K562 treated with DMSO at 1 percent for 4 hours (cell line): ENCODE results near the gene LDAH. TPM values are rescaled to one million over a fixed set of nuclear protein-coding genes. Genes with fewer than 3 reads are reported as not detected.

Experiments
- total RNA-seq: library from RNA; unstranded; fragments of 300-600 nt; gene quantifications from 2 replicates; pipeline ENCODE4 v1.2.3, GENCODE V29; 2022; ENCODE audit not compliant: insufficient read depth

The LDAH gene
- total RNA-seq = 11.1 and 16.7 TPM in 2 replicates

DNA sequence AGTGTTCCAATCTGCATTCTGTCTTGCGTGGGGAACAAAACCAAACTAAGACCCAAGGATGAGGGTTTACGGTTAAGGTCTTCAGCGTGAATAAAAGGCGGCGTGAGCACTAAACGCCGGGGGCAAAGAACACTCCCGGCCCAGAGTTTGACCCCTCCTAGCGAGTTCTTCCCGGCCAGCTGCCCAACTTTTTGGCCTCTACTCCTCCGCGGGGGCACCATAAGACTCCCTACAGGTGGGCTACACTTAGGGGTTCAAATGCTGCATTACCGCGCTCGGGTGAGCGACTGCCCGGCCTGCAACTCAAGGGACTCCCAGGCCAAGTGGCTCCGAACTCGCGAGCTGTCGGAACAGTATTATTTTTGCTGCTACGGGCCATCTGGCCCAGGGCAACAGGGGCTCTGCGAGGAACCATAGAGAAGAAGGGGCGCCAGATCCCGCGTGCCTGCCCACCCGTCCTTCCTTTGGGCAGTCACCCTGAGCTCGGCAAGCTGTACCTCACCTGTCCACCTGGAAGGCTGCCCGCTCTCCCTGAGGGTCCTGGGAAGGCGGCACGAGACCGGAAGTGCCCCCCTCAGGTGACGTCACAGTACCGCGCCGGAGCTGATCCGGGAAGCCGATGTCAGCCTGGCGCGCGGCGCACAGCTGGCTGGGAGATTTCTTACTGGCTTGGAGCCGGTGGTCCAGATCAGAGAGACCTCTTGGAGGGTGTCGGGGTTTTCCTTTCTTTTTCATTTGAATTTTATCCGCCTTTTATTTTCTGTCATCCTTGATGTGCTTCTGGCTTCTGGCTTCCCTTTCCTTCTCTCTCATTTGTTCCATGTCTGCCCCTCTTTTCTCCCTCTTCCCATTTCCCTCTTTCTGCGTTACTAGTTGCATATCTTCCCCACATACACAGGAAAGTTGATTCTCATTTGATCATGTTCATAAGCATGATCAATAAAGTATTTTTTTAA lies at the start of gene LDAH:
Gene LDAH, minus strand, starts transcription at position 567 of the 956 bp plus-strand sequence. CDS start 21,638 bp downstream, outside the sequence.

DNA sequence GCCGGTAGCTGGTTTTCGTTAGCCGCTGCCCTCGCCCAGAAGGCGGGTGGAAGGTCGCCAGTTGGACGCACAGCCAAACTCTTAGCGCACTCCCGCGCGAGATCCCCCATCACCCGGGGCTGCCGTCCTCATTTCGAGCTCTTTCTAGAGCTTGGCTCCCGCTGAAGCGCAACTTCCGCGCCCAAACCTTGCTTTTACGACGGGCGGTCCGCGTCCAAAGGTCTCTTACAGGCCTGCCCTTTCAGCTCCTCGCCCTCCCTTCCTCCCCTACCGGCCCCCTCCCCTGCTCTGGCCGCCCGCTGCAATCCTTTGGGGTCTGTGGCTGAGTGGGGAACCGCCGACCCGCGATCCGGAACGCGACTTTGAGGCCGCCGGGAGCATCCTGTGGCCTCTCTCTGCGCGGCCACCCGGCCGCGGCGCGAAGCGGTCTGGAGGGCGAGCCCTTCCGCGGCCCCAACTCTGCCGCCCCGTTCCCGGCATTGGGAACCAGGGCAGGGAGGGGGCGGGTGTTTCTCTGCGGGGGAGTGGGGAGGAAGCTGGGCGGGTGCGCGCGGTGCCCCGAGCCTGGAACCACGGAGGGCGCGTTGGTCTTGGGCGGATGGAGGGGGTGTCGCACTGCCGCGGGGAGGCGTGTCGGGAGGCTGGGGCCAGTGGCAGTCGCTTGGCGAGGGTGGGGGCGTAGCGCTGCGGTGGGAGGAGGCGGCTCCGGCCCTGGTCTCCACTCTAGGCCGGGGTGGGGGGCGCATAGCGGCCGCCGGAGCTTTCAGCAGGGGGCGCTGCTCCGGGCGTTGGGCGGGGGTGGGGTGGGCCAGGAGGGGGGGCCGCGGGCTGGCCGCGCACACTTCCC lies 156.4 kb downstream of the LDAH start, which contains the start of gene GDF7:
Gene GDF7, plus strand, starts transcription at position 841 of the 847 bp plus-strand sequence. CDS start 96 bp downstream, outside the sequence.

DNA sequence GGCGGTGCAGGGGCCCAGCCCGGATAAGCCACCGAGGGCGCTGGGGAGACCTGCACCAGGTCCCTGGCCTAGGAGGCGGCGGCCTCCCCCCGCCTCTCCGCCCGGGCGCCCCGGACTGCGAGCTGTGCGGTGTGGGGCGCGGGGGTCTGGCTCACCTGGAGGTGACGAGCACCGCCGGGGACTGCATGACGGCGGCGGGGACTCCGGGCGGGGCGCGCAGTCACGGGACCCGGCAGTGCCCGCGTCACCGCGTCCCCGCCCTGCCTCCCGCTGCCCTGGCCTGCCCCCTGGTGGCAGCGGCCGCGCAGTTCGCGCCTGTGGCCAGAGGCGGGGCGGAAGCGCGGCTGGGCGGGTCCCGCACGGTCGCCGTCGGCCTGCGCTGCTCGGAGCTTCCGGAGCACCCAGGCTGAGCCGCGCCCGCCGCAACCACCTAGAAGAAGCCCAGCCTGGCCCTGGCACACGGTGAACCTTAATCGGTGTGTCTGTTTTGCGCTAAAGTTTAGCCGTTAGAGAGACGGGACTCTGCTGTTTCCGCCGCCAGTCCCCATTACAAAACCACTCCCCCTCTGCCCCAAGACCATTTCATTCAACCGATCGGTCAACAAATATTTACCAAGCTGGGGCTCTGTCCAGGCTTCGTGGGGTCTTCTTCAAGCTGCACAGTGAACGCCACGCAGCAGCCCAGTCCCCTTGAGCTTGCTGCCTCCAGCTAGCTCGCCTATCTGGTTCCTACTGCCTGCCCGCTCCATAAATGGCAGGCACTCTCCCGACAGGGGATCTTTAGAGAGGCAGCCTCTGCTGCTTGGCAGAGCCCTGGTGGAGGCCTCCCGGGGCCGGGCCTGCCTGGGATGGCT lies 171.8 kb downstream of the LDAH start, which contains the start of gene HS1BP3:
Gene HS1BP3, minus strand, starts transcription at position 222 of the 854 bp plus-strand sequence. Its CDS starts 35 bp downstream, at position 187.

Other genes with a start within 250 kb of the LDAH start
- gene HS1BP3, start 172.0 kb downstream of the LDAH start, total RNA-seq = 22.2 and 22.7 TPM in 2 replicates
- gene GDF7, start 156.0 kb downstream of the LDAH start, total RNA-seq = 0.07 TPM in 1 of 2 replicates, not detected in the other
- gene APOB, start 221.0 kb upstream of the LDAH start, total RNA-seq = not detected in 2 replicates